PC-3 (cell line): ENCODE results near the gene PLEKHN1.

Source experiments
- CTCF ChIP-seq: fragments of 300-600 bp; sonication (generic); conservative IDR thresholded peaks from 2 replicates; pipeline ENCODE4 v1.5.1; 2017; ENCODE audit warnings: antibody characterized with exemption, low read depth, mild to moderate bottlenecking, low read length
- EZH2phosphoT487 ChIP-seq: fragments of 300-600 bp; sonication (generic); IDR thresholded peaks from 2 replicates; pipeline ENCODE4 v1.6.1; 2018; ENCODE audit warnings: mild to moderate bottlenecking, antibody characterized with exemption, low read length, borderline replicate concordance

- TF ChIP-seq CTCF (no peak), EZH2phosphoT487 (no peak)
Measured at GRCh38 chr1:958823-959730, 7.2 kb upstream of the PLEKHN1 start, which contains the start of gene NOC2L.
